ENCODE results near the gene ZNF268.

Gene ZNF268

GRCh38 chr12:133181238-133181959, at the start of gene ZNF268:
ZNF268 (plus strand) TSS chr12:133181495; CDS start chr12:133181998, 503 bp downstream.
- peak; percentile 80 for DNase-seq

DNA sequence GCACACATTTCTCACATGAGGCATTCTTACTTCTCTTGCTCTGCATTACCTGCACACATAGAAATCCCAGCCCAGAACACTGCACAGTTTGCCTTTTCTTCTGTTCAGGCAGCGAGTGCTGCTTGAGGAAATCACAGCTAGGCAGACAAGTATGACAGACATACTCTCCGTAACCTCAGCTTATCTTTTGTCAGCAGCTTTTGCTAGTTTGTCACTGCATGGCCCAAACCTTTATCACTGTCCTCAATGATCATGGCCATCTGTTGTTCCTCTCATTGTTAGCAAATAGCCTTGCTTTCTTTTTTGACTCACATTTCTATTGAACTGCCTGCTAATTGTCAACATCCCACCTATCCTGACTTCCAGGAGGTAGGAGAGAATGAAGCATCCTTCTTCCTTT, 45.5 kb upstream of the ZNF268 start:
- no peak for DNase-seq

- DNase-seq = no peak
Measured at GRCh38 chr12:133145981-133146380, 35.3 kb upstream of the ZNF268 start.

DNA sequence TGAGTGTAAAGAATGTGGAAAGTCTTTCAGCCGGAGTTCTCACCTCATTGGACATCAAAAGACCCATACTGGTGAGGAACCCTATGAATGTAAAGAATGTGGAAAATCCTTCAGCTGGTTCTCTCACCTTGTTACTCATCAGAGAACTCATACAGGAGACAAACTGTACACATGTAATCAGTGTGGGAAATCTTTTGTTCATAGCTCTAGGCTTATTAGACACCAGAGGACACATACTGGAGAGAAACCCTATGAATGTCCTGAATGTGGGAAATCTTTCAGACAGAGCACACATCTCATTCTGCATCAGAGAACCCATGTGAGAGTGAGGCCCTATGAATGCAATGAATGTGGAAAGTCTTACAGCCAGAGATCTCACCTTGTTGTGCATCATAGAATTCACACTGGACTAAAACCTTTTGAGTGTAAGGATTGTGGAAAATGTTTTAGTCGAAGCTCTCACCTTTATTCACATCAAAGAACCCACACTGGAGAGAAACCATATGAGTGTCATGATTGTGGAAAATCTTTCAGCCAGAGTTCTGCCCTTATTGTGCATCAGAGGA, 25.1 kb upstream of the ZNF268 start:
- DNase-seq = no peak

DNA sequence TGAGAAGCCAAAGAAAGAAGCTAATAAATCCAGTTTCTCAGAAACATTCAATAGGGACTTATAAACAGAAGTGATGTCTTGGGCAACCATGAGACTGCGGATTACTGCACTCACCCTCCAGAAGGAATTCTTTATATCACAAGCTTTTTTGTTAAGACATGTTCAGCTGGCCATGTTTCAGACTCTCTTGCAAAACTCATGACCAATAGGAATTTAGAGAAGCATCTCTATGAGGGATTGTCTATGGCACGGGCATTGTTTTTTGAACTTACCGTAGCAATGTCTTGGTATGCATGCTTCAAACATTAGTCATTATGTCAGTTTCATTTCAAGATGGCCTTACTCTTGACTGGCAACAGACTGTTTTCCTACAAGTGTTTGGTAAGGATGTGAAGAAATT, 15.5 kb upstream of the ZNF268 start:
- DNase-seq = no peak

GRCh38 chr12:133172491-133172890, 8.8 kb upstream of the ZNF268 start:
- DNase-seq = no peak

GRCh38 chr12:133174901-133175300, 6.4 kb upstream of the ZNF268 start:
- no peak for DNase-seq

GRCh38 chr12:133180669-133181068, 626 bp upstream of the ZNF268 start:
- no peak for DNase-seq

DNA sequence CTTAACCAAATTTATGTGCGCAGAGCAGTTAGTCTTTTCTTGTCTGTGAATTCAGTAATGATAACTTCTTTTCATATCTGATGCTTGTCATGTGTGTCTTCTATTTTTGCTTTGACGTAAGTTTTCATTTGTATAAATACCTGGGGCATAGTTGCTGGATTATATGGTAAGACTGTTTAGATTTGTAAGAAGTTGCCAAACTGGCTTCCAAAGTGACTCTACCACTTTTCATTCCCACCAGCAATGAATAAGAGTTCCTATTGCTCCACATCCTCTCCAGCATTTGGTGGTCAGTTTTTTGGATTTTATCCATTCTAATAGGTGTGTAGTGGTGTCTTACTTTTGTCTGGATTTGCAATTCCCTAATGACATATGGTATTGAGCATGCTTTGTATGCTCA, 8.9 kb downstream of the ZNF268 start:
- no peak for DNase-seq

GRCh38 chr12:133192847-133193246, 11.6 kb downstream of the ZNF268 start:
- DNase-seq = no peak

GRCh38 chr12:133201888-133202287, 20.6 kb downstream of the ZNF268 start:
- DNase-seq = no peak

GRCh38 chr12:133202493-133203343, 21.4 kb downstream of the ZNF268 start:
- DNase-seq = no peak

DNA sequence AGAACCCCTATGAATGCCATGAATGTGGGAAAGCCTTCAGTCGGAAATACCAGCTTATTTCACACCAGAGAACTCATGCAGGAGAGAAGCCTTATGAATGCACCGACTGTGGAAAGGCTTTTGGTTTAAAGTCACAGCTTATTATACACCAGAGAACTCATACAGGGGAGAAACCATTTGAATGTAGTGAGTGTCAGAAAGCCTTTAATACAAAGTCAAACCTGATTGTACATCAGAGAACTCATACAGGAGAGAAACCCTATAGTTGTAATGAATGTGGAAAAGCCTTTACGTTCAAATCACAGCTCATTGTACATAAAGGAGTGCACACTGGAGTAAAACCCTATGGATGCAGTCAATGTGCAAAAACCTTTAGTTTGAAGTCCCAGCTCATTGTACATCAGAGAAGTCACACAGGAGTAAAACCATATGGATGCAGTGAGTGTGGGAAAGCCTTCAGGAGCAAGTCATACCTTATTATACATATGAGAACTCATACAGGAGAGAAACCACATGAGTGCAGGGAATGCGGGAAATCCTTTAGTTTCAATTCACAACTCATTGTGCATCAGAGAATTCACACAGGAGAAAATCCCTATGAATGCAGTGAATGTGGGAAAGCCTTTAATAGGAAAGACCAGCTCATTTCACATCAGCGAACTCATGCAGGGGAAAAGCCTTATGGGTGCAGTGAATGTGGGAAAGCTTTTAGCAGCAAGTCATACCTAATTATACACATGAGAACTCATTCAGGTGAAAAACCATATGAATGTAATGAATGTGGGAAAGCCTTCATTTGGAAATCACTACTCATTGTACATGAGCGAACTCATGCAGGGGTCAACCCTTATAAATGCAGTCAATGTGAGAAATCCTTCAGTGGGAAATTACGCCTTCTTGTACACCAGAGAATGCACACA, 22.3 kb downstream of the ZNF268 start:
- DNase-seq = no peak

GRCh38 chr12:133204264-133204603, 22.9 kb downstream of the ZNF268 start:
- no peak for DNase-seq

DNA sequence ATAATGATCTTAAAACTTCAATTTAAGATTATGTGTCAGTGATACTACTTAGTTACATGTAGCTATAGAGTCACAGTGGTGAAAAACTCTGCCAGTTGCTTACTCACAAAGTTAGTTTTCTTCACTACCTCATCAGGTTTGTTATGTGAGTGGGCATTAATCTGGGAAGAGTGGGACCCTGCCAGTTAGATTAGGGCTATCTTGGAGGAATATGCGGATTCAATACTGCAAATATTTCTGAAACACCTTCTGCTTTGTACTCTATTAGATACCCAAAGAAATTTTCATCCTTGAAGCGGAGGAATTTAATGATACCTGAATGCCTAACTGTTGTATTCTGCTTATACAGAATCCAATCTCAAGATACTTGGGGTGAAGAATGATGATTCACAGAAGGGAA, 25.1 kb downstream of the ZNF268 start:
- no peak for DNase-seq

DNA sequence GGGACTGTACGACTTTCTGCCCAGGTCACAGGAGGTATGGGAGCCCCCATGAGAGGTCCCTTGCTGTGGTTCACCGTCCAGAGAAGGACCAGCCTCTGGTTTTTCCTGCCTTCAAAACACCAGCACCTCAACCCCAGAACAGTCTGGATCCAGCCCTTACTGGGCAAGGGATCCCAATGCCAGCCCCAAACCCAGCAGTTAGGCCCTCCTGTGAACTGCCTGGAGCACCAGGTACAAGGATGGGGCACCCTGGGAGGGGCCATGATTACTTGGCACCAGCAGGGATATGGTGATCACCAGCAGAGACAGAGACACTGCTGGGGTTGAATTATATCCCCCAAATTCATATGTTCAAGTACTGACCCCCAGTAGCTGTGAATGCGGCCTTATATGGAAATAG, 34.4 kb downstream of the ZNF268 start:
- no peak for DNase-seq

- DNase-seq = no peak
Measured at GRCh38 chr12:133217219-133217618, 35.9 kb downstream of the ZNF268 start.

GRCh38 chr12:133220521-133220920, 39.2 kb downstream of the ZNF268 start:
- no peak for DNase-seq

- no peak for DNase-seq
Measured at GRCh38 chr12:133221241-133221640, 39.9 kb downstream of the ZNF268 start.

GRCh38 chr12:133222211-133222610, 40.9 kb downstream of the ZNF268 start:
- DNase-seq = no peak

GRCh38 chr12:133225527-133225926, 44.2 kb downstream of the ZNF268 start:
- no peak for DNase-seq

GRCh38 chr12:133226690-133227089, 45.4 kb downstream of the ZNF268 start:
- no peak for DNase-seq

- no peak for DNase-seq
Measured at GRCh38 chr12:133227281-133227852, 46.1 kb downstream of the ZNF268 start.
